Measurements from ENCODE around the gene BPGM.

BPGM gene
- total RNA-seq = 30.9 to 45.1 (median 30.9) reads per million in 3 experiments

GRCh38 chr7:134646425-134647305 is at the start of gene BPGM:
TSS of gene BPGM (plus strand) at chr7:134646853. CDS start at chr7:134661508, 14,655 bp downstream.
- peak; percentile 99 for DNase-seq

DNA sequence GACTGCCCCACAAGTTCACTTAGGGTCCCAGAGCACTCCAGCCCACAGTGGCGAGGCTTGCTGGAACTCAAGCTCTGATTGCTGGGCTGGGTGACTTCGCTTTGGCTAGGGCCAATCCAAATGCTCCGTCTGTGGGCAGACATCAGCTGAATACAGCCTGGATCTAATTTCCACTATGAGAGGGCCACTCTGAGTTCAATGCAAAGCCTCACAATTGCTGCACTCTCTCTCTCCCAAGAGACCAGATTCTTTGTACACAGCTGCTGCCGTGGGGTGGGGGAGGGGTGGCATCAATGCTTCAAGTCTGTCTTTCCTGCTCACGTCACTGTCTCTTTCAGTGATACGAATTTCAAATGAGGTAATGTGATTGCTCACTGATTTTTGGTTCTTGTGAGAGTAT is 47.3 kb upstream of the BPGM start:
- DNase-seq = no peak

DNA sequence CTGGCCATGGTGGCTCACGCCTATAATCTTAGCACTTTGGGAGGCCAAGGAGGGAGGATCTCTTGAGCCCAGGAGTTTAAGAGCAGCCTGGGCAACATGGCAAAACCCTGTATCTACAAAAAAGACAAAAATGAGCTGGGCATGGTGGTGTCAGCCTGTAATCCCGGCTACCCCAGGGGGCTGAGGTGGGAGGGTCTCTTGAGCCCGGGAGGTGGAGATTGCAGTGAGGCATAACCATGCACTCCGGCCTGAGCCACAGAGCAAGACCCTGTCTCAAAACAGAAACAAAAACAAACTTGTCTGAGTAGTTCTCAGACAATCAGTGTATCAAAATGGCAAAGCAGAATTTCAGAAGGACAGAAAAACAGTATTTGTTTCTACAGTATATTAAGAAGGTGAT is 45.2 kb upstream of the BPGM start:
- DNase-seq = no peak

DNA sequence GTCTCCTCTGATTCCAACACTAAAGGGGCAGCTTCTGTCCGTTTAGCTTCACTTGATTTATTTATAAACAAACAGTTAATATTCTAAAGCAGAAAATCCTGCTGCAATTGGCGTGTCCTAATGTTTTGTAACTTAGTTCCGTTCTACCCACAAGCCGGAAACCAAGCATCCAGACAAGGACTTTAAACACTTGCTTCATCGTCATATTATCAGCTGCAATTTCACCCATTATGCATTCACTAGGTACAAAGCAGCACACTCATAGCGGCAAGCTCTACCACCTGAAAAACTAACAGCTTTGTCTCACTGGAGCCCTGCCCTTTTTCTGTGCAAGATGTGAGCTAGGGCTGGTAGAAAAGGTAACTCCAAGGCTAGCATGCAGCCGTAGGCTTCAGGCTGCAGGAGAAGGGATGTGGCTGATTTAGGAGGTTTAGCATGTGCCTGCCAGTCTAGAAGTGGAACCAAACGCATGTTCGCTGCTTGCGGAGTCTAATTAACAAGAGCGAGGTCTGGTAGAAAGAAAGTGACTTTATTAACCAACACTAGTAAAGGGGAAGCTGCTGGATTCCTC is 43.7 kb upstream of the BPGM start:
- DNase-seq = no peak

DNA sequence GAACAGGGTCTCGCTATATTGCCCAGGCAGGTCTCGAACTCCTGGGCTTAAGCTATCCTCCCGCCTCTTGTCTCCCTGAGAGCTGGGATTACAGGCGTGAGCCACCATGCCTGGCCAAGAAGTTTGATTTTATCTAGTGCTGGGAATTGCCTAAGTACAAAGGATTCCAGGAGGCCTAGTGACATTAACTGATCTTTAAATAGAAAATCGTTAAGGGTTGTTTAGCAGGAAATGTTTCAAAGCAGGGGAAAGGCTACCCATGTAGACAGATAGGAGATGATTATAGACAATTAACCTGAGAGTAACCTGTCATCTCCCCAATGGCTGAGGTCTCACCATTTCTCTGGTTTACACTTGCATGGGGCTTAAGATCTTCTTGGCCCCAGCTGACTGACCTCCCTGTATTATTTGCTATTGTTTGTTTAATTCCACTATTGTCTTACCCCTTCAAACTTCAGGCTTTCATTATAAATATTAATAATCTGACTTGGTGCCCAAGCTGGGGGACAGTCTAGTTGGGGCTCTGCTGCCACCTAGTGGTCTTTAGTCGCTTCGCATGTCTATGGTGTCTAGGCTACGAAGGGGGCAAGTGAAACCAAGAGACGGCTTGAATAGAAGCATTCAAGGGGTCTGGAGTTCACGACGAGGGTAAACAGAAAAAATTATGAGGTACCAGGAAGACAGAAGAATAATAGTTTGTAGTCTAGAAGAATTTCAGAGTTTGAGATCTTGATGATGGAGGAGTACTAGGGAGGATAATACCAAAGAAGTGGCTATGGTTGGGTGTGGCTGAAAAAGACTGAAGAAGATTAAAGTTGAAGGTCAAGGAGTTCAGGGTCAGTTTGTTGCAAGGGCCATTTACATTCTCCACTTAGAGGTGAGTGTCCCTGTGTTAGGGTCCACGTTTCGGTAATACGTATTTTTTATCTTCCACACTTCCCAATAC is 40.4 kb upstream of the BPGM start:
- peak; percentile 37 for DNase-seq

DNA sequence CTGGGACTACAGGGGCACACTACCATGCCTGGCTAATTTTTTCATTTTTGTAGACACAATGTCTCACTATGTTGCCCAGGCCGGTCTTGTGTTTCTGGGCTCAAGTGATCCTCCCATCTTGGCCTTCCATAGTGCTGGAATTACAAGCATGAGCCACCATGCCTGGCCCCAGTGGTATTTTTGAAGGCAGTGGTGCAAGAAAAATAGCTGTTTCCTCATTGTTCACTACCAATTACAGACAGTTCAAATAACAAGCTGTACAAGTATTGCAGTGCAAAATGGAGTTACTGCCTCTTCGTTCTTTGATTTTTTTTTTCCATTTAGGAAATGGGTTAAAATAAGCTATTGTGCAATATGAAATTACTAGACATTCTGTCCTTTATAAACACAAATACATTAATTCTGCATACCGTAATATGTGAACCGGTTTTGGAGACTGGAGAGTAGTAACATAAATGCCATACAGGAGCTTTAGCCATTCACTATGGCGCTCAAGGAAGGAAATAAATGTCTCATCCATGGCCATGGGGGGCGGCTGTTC is 35.0 kb upstream of the BPGM start:
- no peak for DNase-seq

DNA sequence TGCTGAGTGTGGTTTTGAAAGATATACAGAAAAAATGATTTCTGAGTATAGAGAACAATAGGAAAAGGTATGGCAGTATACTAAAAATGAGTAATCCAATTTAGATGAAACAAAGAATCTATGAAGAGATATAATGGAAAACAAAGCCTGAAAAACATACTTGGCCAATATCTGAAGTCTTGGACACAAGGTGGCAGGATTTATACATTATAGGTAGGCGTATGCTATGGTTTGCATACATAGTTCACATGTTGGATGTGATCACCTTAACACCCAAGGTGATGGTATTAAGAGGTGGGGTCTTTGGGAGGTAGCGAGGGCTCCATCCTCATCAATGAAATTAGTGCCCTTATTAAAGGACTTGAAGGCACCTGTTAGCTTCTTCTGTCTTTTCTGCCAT is 34.5 kb upstream of the BPGM start:
- DNase-seq = no peak

DNA sequence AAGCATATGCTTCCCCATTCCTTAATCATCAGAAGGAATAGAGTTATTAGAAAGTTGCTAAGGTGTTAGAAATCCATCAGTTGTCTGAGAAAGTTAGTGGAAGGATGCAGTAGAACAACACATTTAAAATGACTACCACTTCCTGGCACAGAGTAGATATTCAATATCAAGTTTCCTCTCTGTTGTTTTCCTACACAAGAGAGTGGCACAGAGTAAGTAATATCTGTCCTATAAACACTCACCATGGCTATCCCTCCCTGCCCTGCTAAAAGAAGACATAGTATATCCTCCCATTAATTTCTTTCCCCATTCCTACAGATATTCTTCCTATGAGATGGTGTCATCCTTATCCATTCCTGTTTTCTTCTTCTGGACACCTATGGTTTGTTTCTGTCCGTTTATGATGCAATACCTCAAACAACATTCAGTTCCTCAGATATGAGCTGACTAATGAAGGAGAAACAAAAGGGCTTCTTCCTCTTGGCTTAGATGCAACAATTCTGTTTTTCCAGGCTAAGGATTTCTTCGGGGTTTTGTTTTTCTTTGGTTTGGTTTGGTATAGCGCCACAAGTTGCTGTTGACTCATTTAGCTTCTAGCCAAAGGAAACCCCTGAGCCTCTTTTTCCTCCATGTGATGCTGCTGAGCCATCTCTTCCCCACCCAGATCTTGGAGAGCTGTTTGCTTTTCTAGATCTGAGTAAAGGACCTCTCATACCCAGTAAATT is 32.9 kb upstream of the BPGM start:
- no peak for DNase-seq

DNA sequence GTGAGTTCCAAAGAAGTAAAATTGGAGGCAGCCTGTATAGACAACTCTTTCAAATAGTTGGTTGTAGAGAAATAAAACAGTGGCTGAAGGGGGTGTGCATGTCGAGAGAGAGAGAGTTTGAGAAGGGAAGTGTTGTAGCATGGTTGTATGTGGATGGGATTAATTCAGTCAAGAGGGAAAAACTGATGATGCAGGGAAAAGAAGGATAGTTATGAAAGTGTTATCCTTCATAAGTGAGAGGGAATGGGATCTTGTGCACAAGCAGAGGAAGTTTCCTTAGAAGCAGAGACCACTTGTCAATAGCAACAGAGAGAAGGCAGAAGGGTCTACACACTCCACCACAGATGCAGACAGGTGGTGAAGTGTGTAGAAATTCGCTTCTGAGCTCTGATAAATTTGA is 30.0 kb upstream of the BPGM start:
- DNase-seq = no peak

DNA sequence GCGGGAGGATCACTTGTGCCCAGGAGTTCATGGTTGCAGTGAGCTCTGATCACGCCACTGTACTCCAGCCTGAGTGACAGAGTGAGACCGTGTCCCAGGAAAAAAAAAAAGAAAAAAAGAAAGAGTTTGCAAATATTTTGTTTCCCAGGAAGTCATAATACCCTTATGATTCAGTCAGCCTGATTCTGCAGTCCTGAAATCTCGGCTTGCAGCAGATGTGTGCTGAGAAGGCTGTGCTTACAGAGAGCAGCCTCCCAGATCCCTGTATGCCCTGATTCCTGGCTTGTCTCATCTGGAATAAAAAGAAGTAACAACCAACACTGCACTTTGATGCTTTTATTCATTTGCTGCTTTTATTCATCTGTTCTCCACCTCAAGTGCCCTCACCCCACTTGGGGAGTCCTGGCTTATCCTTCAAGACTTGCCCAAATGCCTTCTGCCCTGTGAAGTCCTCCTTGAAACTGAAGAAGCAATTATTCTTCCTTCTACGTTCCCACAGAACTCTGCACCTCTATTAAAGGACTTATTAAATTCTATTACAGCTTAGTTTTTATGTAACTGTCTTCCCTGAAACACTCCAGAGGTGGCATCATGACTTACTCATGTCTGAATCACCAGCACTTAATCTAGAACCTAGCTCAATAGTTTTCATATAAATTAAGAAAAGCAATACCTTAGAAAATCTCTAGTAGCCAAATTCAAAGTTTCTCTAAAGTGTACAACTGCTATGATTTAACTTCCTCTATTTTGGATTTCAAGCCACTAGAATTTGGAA is 27.7 kb upstream of the BPGM start:
- no peak for DNase-seq

- DNase-seq = no peak
Observed at GRCh38 chr7:134619627-134620331, 26.9 kb upstream of the BPGM start.

DNA sequence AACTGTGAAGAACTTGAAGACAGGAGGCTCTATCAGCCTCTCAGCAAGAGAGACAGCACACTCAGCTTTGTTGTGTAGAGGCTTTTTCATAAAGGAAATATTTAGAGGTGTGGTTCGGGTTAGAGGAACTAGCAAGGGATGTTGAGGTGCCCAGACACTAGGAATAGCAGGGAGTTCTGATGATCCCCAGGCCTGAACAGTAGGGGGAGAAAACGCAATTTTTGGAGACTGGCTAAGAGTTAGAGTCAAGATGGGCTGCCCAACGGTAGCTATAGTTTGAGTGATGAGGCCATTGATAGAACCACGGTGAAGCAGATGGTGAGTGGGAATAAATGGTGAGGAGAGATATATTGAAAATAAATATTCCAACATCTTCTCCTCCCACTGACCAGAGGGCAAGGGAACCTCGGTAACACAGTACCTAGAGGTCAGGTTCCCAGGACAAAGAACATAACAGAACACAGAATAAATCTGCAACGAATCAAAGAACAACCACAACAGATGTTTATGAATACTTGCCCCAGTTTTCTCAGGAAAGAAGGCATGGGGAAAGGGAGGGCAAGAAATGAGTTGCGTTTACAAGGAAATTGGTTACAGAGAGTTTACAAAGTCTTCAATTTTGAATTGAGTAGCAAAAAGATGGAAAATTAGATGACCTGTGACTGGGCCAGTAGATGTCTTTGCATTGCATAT is 24.2 kb upstream of the BPGM start:
- DNase-seq = no peak

DNA sequence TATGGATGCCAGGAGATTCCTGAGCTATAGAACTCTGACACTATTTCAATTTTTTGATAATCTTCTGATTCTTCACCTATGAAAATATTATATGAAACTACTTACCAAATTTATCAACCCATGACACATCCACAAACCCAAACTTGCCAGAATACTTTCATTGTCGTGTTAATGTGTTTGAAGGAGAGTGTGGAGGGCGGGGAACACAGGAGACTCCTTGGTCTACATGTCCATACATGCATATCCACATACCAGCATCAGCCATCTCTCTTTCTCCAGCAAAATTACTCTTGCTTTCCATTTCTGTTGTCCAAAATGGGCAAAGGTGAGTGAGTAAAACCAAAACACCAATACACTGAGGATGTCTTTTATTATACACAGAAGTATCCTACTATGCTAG is 23.5 kb upstream of the BPGM start:
- DNase-seq = no peak

DNA sequence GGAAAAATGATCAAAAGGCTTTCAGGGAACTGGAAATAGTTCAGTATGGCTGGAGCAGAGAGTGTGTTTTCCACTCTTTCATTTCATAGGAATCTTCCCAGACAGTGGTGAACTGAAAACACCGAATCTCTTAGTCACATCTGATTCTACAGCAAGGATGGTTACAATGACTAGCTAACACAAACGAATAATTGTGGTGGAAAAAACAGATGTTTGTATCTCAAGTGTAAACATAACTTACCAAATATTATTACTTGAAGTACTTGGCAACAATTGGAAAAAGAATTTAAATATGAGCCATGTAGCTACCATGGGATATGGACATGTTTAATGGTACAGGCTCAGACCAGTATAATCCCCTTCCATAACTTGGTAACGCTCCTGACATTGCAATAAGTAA is 21.1 kb upstream of the BPGM start:
- DNase-seq = no peak

DNA sequence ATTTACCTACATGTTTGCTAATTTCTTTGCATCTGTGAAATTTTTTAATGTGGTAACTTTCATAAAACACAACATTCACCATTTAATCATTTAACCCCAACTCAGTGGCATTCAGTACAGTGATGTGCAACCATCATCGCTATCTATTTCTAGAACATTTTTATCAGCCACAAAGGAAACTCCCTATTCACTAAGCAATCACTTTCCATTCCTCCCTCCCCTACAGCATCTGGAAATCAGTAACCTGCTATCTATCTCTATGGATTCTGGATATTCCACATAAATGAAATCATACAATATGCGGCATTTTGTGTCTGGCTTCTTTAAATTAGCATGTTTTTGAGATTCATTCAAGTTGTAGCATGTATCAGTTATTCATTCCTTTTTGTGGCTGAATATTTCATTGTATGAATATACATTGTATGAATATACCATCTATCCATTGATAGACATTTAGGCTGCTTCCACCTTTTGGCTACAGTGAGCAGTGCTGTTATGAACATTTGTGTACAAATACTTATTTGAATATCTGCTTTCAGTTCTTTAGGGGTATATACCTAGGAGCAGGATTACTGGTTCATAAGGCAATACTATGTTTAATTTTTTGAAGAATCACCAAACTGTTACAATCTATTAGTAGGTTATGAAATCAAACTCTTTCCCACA is 19.4 kb upstream of the BPGM start:
- DNase-seq = no peak

GRCh38 chr7:134627775-134628153 is 18.9 kb upstream of the BPGM start:
- DNase-seq = no peak

GRCh38 chr7:134629445-134629844 is 17.2 kb upstream of the BPGM start:
- DNase-seq = no peak

GRCh38 chr7:134630237-134630636 is 16.4 kb upstream of the BPGM start:
- DNase-seq = no peak

DNA sequence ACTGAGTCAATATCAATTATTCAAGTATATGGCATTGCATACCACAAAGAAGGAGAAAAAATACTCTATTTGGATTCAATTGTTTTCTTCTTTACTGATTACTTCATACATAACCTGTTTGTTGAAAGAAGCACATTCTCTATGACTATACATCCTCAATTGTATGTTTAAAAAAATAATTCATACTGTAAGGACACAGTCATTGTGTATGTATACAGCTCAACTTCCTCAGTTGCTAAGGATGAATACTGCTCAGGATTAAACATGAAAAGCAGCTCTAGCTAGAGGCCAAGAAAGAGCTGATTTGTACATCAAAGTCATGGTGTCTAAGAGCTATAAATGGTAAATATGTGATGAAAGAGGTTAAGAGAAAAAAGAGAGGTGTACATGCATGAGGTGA is 15.8 kb upstream of the BPGM start:
- no peak for DNase-seq

DNA sequence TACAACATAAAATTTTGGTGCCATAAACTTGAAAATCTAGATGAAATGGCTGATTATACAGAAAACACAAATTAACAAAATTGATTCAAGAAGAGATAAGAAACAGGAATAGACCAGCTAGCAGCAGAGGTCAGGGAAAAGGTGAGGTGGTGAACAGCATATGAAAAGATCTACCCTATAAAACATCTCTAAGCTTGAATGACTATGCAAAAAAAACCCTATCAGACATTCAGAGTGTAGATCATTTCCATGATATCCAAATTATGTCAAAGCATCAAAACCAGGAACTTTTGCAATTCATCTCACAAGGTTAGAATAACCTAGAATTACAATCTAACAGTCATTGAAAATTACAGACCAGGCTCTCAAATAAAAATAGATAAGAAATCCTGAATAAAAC is 14.6 kb upstream of the BPGM start:
- no peak for DNase-seq
